Skeletal muscle cell (primary cell): Measurements from ENCODE around the gene KHDRBS2.

Experiments used
- DNase-seq: peaks from one replicate; pipeline ENCODE4 v3.0.0-alpha.2; 2010; ENCODE audit warnings: low read depth
- H3K4me3 ChIP-seq: 2 replicates; pipeline ENCODE4 v1.5.1; 2011; ENCODE audit warnings: low read depth, mild to moderate bottlenecking, control low read depth, low read length, moderate library complexity

Gene KHDRBS2

GRCh38 chr6:62045502-62045901, 240.5 kb downstream of the KHDRBS2 start:
- H3K4me3 ChIP-seq: no peak overlapping the region
- no peak for DNase-seq

- no peak for DNase-seq
- H3K4me3 ChIP-seq: no peak overlapping the region
Observed at GRCh38 chr6:62043084-62043483, 242.9 kb downstream of the KHDRBS2 start.

GRCh38 chr6:62042429-62042828, 243.6 kb downstream of the KHDRBS2 start:
- DNase-seq: no peak
- no peak overlapping the region for H3K4me3 ChIP-seq

- no peak overlapping the region for H3K4me3 ChIP-seq
- DNase-seq: no peak
Observed at GRCh38 chr6:62039605-62040004, 246.4 kb downstream of the KHDRBS2 start.

- DNase-seq: no peak
- H3K4me3 ChIP-seq: no peak overlapping the region
Observed at GRCh38 chr6:62037445-62037844, 248.6 kb downstream of the KHDRBS2 start.

- H3K4me3 ChIP-seq: no peak overlapping the region
- no peak for DNase-seq
Observed at GRCh38 chr6:62035952-62036351, 250.1 kb downstream of the KHDRBS2 start.

GRCh38 chr6:62013719-62014118, 272.3 kb downstream of the KHDRBS2 start:
- no peak overlapping the region for H3K4me3 ChIP-seq
- no peak for DNase-seq

- H3K4me3 ChIP-seq: no peak overlapping the region
- no peak for DNase-seq
Observed at GRCh38 chr6:62009445-62009844, 276.6 kb downstream of the KHDRBS2 start.

GRCh38 chr6:61989616-61990015, 296.4 kb downstream of the KHDRBS2 start:
- DNase-seq: no peak

GRCh38 chr6:61980622-61981021, 305.4 kb downstream of the KHDRBS2 start:
- DNase-seq: no peak
- H3K4me3 ChIP-seq: no peak overlapping the region

More at GRCh38 chr6:61989616-61990015, 296.4 kb downstream of the KHDRBS2 start:
- H3K4me3 ChIP-seq: no peak overlapping the region

- DNase-seq: no peak
- H3K4me3 ChIP-seq: no peak overlapping the region
Observed at GRCh38 chr6:61977947-61978346, 308.1 kb downstream of the KHDRBS2 start.

- DNase-seq: no peak
- H3K4me3 ChIP-seq: no peak overlapping the region
Observed at GRCh38 chr6:61977099-61977498, 308.9 kb downstream of the KHDRBS2 start.

GRCh38 chr6:61959196-61959595, 326.8 kb downstream of the KHDRBS2 start:
- DNase-seq: no peak
- no peak overlapping the region for H3K4me3 ChIP-seq

- DNase-seq: no peak
- H3K4me3 ChIP-seq: no peak overlapping the region
Observed at GRCh38 chr6:61953851-61954250, 332.2 kb downstream of the KHDRBS2 start.

GRCh38 chr6:61951586-61951985, 334.4 kb downstream of the KHDRBS2 start:
- H3K4me3 ChIP-seq: no peak overlapping the region
- DNase-seq: no peak

GRCh38 chr6:61950811-61951210, 335.2 kb downstream of the KHDRBS2 start:
- no peak for DNase-seq
- H3K4me3 ChIP-seq: no peak overlapping the region

GRCh38 chr6:61949971-61950370, 336.1 kb downstream of the KHDRBS2 start:
- no peak overlapping the region for H3K4me3 ChIP-seq
- no peak for DNase-seq

- no peak overlapping the region for H3K4me3 ChIP-seq
- DNase-seq: no peak
Observed at GRCh38 chr6:61949161-61949560, 336.9 kb downstream of the KHDRBS2 start.

- no peak overlapping the region for H3K4me3 ChIP-seq
- no peak for DNase-seq
Observed at GRCh38 chr6:61947311-61947947, 338.6 kb downstream of the KHDRBS2 start.

GRCh38 chr6:61940919-61941318, 345.1 kb downstream of the KHDRBS2 start:
- no peak for DNase-seq
- no peak overlapping the region for H3K4me3 ChIP-seq

- H3K4me3 ChIP-seq: no peak overlapping the region
Observed at GRCh38 chr6:61935242-61935846, 350.7 kb downstream of the KHDRBS2 start.

More at GRCh38 chr6:61935242-61935846, 350.7 kb downstream of the KHDRBS2 start:
- DNase-seq: no peak
